ENCODE measurements around the gene TENM3.

DNA sequence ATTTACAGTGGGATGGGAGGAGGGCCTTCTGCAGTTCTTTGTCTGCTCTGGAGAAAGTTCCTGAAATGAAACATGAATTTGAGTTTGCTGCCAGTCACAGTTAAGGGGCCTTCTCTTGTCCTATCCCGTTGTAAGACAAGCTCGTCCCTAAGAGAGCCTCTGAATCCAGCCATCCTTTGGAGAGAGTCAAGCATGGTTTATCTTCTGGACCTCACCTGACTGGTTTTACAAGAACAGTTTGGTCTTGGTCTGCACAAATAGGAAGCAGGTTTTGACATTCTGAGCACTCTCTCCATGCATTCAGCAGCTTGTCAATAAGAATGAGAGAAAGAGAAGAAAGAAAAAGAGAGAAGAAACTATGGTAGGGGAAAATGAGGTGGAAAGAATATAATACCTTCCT is 20.4 kb upstream of the TENM3 start:
- no peak for TF ChIP-seq EZH2 (optimal IDR thresholded peaks at IDR 0.05; ENCODE audit: low read depth, low read length)
- TF ChIP-seq, protein P1, sequence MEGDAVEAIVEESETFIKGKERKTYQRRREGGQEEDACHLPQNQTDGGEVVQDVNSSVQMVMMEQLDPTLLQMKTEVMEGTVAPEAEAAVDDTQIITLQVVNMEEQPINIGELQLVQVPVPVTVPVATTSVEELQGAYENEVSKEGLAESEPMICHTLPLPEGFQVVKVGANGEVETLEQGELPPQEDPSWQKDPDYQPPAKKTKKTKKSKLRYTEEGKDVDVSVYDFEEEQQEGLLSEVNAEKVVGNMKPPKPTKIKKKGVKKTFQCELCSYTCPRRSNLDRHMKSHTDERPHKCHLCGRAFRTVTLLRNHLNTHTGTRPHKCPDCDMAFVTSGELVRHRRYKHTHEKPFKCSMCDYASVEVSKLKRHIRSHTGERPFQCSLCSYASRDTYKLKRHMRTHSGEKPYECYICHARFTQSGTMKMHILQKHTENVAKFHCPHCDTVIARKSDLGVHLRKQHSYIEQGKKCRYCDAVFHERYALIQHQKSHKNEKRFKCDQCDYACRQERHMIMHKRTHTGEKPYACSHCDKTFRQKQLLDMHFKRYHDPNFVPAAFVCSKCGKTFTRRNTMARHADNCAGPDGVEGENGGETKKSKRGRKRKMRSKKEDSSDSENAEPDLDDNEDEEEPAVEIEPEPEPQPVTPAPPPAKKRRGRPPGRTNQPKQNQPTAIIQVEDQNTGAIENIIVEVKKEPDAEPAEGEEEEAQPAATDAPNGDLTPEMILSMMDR (IDR thresholded peaks at IDR 0.05; ENCODE audit: low read length), result no peak

Data from MM.1S (cell line).